ENCODE data around the gene BCL3. TPM values are rescaled to one million over a fixed set of nuclear protein-coding genes. Genes with fewer than 3 reads are reported as not detected.

The BCL3 gene
- 16.2 and 19.1 TPM in 2 replicates for total RNA-seq

GRCh38 chr19:44748426-44749254, at the start of gene BCL3:
Gene BCL3, plus strand, starts transcription at chr19:44748708. Its CDS starts 83 bp downstream, at chr19:44748791.
- peak within 1 kb of the TSS; percentile 74 for H3K4me3 ChIP-seq (ENCODE audit: low read depth, low read length)
- peaks cover 1% of the 10 kb centered on the region for H3K36me3 ChIP-seq (ENCODE audit: control insufficient read depth, insufficient read depth, low read length)
- no peak for DNase-seq (ENCODE audit: low read depth)
- no peak for TF ChIP-seq CTCF (IDR thresholded peaks at IDR 0.05; ENCODE audit: insufficient read depth, low read length, poor library complexity, severe bottlenecking)
- no peaks in the 10 kb centered on the region for H3K27me3 ChIP-seq (ENCODE audit: control insufficient read depth, insufficient read depth, low read length)

GRCh38 chr19:44700547-44700946, 48.0 kb upstream of the BCL3 start:
- H3K4me3 ChIP-seq (ENCODE audit: low read depth, low read length), result no peak overlapping the region
- TF ChIP-seq CTCF (IDR thresholded peaks at IDR 0.05; ENCODE audit: insufficient read depth, low read length, poor library complexity, severe bottlenecking), result no peak
- peaks cover 4% of the 10 kb centered on the region for H3K27me3 ChIP-seq (ENCODE audit: control insufficient read depth, insufficient read depth, low read length)
- no peaks in the 10 kb centered on the region for H3K36me3 ChIP-seq (ENCODE audit: control insufficient read depth, insufficient read depth, low read length)
- DNase-seq (ENCODE audit: low read depth), result no peak

- no peaks in the 10 kb centered on the region for H3K36me3 ChIP-seq (ENCODE audit: control insufficient read depth, insufficient read depth, low read length)
- no peak for TF ChIP-seq CTCF (IDR thresholded peaks at IDR 0.05; ENCODE audit: insufficient read depth, low read length, poor library complexity, severe bottlenecking)
- peaks cover 4% of the 10 kb centered on the region for H3K27me3 ChIP-seq (ENCODE audit: control insufficient read depth, insufficient read depth, low read length)
- H3K4me3 ChIP-seq (ENCODE audit: low read depth, low read length), result no peak overlapping the region
- DNase-seq (ENCODE audit: low read depth), result no peak
Measured at GRCh38 chr19:44701228-44701627, 47.3 kb upstream of the BCL3 start.

- TF ChIP-seq CTCF (IDR thresholded peaks at IDR 0.05; ENCODE audit: insufficient read depth, low read length, poor library complexity, severe bottlenecking), result no peak
- Histone ChIP-seq H3K36me3 (ENCODE audit: control insufficient read depth, insufficient read depth, low read length) (no peaks in the 10 kb centered on the region), H3K4me3 (ENCODE audit: low read depth, low read length) (no peak overlapping the region), H3K27me3 (ENCODE audit: control insufficient read depth, insufficient read depth, low read length) (peaks cover 2% of the 10 kb centered on the region)
- DNase-seq (ENCODE audit: low read depth), result no peak
Measured at GRCh38 chr19:44702551-44703176, 45.8 kb upstream of the BCL3 start.

- TF ChIP-seq CTCF (IDR thresholded peaks at IDR 0.05; ENCODE audit: insufficient read depth, low read length, poor library complexity, severe bottlenecking), result no peak
- H3K36me3 ChIP-seq (ENCODE audit: control insufficient read depth, insufficient read depth, low read length), result no peaks in the 10 kb centered on the region
- no peak for DNase-seq (ENCODE audit: low read depth)
- H3K27me3 ChIP-seq (ENCODE audit: control insufficient read depth, insufficient read depth, low read length), result peaks cover 2% of the 10 kb centered on the region
- no peak overlapping the region for H3K4me3 ChIP-seq (ENCODE audit: low read depth, low read length)
Measured at GRCh38 chr19:44703336-44704078, 45.0 kb upstream of the BCL3 start.
